OCI-LY7 (cell line): ENCODE measurements around the gene SPATA25. TPM values are rescaled to one million over a fixed set of nuclear protein-coding genes. Genes with fewer than 3 reads are reported as not detected.

Experiments
- BruUV-seq: library from RNA; stranded (reverse); fragments of 400-500 nt; replicated peaks from 2 replicates; lab custom pipeline; 2021; lab: Mats Ljungman, UMichigan
- CTCF ChIA-PET: fragments of 300-600 bp; sonication (Branson Sonifier 250); formaldehyde crosslinking; loops from one replicate; lab custom pipeline; 2022; ENCODE audit warnings: antibody characterized with exemption; ENCODE audit not compliant: unreplicated experiment; lab: Charles Lee
- POLR2A ChIA-PET: fragments of 300-600 bp; sonication (Branson Sonifier 250); formaldehyde crosslinking; loops from one replicate; lab custom pipeline; 2022; ENCODE audit warnings: antibody characterized with exemption; lab: Charles Lee
- DNase-seq: peaks from one replicate; pipeline ENCODE4 v3.0.0-alpha.2; 2015; ENCODE audit warnings: low spot score
- H2AFZ ChIP-seq: fragments of 200-600 bp; sonication (generic), shearing (Covaris generic); 2 replicates; pipeline ENCODE4 v1.6.1; 2014; ENCODE audit warnings: mild to moderate bottlenecking, antibody characterized with exemption, low read length, moderate library complexity
- H3K27ac ChIP-seq: fragments of 200-600 bp; sonication (generic); 2 replicates; pipeline ENCODE4 v1.5.1; 2014; ENCODE audit warnings: mixed run types, low read depth, mild to moderate bottlenecking, moderate library complexity, low read length, inconsistent platforms; ENCODE audit not compliant: poor library complexity, severe bottlenecking
- H3K36me3 ChIP-seq: fragments of 200-600 bp; sonication (generic); 2 replicates; pipeline ENCODE4 v1.6.1; 2014; ENCODE audit warnings: mild to moderate bottlenecking, antibody characterized with exemption, low read length, moderate library complexity, mixed read lengths; ENCODE audit not compliant: insufficient read depth
- H3K4me1 ChIP-seq: fragments of 200-600 bp; sonication (generic); 2 replicates; pipeline ENCODE4 v1.5.1; 2014; ENCODE audit warnings: mild to moderate bottlenecking, low read length; ENCODE audit not compliant: insufficient read depth, poor library complexity, severe bottlenecking
- H3K4me2 ChIP-seq: fragments of 200-600 bp; sonication (generic); 2 replicates; pipeline ENCODE4 v1.6.1; 2014; ENCODE audit warnings: mild to moderate bottlenecking, low read length
- H3K4me3 ChIP-seq: fragments of 200-600 bp; sonication (generic); 2 replicates; pipeline ENCODE4 v1.5.1; 2014; ENCODE audit warnings: mild to moderate bottlenecking, low read depth, low read length; ENCODE audit not compliant: poor library complexity, severe bottlenecking
- H3K79me2 ChIP-seq: fragments of 200-600 bp; sonication (generic); 2 replicates; pipeline ENCODE4 v1.6.1; 2016; ENCODE audit warnings: low read depth, mild to moderate bottlenecking, low read length, moderate library complexity, mixed read lengths; ENCODE audit not compliant: insufficient read depth
- H3K9me2 ChIP-seq: fragments of 200-600 bp; sonication (generic); 2 replicates; pipeline ENCODE4 v1.6.1; 2016; ENCODE audit warnings: mild to moderate bottlenecking, low read length, mixed read lengths; ENCODE audit not compliant: insufficient read depth
- H3K9me3 ChIP-seq: fragments of 200-600 bp; sonication (generic); 2 replicates; pipeline ENCODE4 v1.6.1; 2014; ENCODE audit warnings: mild to moderate bottlenecking, mixed run types, low read length, mixed read lengths
- H4K20me1 ChIP-seq: fragments of 200-600 bp; sonication (generic); 2 replicates; pipeline ENCODE4 v1.6.1; 2014; ENCODE audit warnings: mild to moderate bottlenecking, antibody characterized with exemption, low read length, moderate library complexity, mixed read lengths; ENCODE audit not compliant: insufficient read depth
- EZH2phosphoT487 ChIP-seq: fragments of 200-600 bp; sonication (generic); IDR thresholded peaks from 2 replicates; pipeline ENCODE4 v1.6.1; 2018; ENCODE audit warnings: low read depth, borderline replicate concordance, mild to moderate bottlenecking, mixed run types, antibody characterized with exemption, low read length, moderate library complexity, mixed read lengths
- intact Hi-C: fragments of 100-400 bp; cut with micrococcal nuclease; formaldehyde crosslinking; loops from one replicate; pipeline ENCODE4 v1.10.0; 2022; ENCODE audit not compliant: unreplicated experiment
- total RNA-seq, 2 experiments: library from RNA; depleted of rRNA in 1 of 2; stranded (reverse); fragments of >200 nt in 1 of 2; shearing (Covaris generic) in 1 of 2; gene quantifications; 2 replicates each; pipeline ENCODE4 v1.2.3, GENCODE V29; 2014 to 2022
- TF ChIP-seq, protein P1 (sequence below): fragments of 200-600 bp; sonication (generic); conservative IDR thresholded peaks from 2 replicates; pipeline ENCODE4 v1.5.1; 2014; ENCODE audit warnings: mild to moderate bottlenecking, antibody characterized with exemption, low read length, moderate library complexity, mixed read lengths

Gene SPATA25
- total RNA-seq, 2 experiments from 2014 or later: 5.8 TPM

DNA sequence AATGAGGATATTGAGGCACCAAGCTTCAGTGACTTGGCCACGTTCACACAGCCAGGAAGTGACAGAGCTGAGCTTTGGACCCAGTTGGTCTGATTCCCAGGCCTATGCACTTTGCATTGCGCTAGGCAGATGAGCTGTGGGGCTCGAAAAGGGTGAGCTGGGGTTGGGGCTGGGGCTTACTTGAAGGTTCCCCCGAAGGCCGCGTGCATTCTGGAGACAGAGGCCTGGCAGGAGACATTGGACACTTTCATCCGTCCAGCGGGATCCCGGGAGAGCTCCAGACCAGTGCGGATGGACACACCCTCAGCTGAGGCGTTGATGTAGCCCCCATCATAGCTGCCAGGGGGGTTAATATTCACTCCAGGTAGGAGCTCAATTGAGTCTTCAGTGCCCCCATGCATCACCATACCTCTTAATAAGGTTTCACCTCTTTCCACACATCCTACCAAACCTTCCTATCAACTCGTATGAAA lies 21.9 kb upstream of the SPATA25 start:
- Histone ChIP-seq H3K4me1 (peaks cover 14% of the 10 kb centered on the region), H3K9me2 (no peaks in the 10 kb centered on the region), H2AFZ (no peak overlapping the region), H3K4me2 (no peak overlapping the region), H3K79me2 (no peaks in the 10 kb centered on the region), H3K27ac (no peak overlapping the region), H3K36me3 (no peaks in the 10 kb centered on the region), H4K20me1 (no peaks in the 10 kb centered on the region), H3K4me3 (no peak overlapping the region), H3K9me3 (no peaks in the 10 kb centered on the region)
- BruUV-seq: no TSS peak
- no peak for DNase-seq
- ChIA-PET POLR2A (interaction anchor here (0.7 to 1.2 kb wide), 3 partner anchors 59 to 1668 kb away, joined by 3 to 4 read pairs (median 3); no protein-coding TSS in a partner anchor), CTCF (no interaction called here)
- intact Hi-C loops: no loop called here
- no peak for TF ChIP-seq EZH2phosphoT487

DNA sequence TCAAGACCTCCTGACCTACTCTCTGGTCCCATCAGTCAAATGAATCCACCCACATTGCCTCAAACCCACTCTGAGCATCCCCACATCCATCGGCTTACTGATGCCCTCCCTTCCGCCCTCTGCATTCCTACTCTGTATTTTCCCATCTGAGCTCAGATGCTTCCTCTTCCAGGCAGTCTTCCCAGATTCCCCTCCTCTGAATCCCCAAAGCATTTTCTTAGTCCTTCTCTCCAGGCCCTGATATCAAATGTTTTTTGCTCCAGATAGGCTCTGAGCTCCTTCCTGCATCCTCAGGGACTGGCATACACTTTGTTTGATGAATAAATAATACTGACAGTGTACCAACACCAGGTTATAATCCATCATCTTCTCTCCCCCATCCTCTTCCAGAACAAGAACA lies 20.7 kb upstream of the SPATA25 start:
- no TSS peak for BruUV-seq
- Histone ChIP-seq H3K9me3 (no peaks in the 10 kb centered on the region), H3K36me3 (no peaks in the 10 kb centered on the region), H3K4me2 (no peak overlapping the region), H3K9me2 (no peaks in the 10 kb centered on the region), H4K20me1 (no peaks in the 10 kb centered on the region), H3K4me3 (no peak overlapping the region), H3K79me2 (no peaks in the 10 kb centered on the region), H3K4me1 (peaks cover 14% of the 10 kb centered on the region), H3K27ac (no peak overlapping the region), H2AFZ (no peak overlapping the region)
- POLR2A ChIA-PET: no interaction called here
- DNase-seq: no peak
- intact Hi-C loops: no loop called here
- TF ChIP-seq, protein P1, sequence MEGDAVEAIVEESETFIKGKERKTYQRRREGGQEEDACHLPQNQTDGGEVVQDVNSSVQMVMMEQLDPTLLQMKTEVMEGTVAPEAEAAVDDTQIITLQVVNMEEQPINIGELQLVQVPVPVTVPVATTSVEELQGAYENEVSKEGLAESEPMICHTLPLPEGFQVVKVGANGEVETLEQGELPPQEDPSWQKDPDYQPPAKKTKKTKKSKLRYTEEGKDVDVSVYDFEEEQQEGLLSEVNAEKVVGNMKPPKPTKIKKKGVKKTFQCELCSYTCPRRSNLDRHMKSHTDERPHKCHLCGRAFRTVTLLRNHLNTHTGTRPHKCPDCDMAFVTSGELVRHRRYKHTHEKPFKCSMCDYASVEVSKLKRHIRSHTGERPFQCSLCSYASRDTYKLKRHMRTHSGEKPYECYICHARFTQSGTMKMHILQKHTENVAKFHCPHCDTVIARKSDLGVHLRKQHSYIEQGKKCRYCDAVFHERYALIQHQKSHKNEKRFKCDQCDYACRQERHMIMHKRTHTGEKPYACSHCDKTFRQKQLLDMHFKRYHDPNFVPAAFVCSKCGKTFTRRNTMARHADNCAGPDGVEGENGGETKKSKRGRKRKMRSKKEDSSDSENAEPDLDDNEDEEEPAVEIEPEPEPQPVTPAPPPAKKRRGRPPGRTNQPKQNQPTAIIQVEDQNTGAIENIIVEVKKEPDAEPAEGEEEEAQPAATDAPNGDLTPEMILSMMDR: no peak
- CTCF ChIA-PET: no interaction called here

DNA sequence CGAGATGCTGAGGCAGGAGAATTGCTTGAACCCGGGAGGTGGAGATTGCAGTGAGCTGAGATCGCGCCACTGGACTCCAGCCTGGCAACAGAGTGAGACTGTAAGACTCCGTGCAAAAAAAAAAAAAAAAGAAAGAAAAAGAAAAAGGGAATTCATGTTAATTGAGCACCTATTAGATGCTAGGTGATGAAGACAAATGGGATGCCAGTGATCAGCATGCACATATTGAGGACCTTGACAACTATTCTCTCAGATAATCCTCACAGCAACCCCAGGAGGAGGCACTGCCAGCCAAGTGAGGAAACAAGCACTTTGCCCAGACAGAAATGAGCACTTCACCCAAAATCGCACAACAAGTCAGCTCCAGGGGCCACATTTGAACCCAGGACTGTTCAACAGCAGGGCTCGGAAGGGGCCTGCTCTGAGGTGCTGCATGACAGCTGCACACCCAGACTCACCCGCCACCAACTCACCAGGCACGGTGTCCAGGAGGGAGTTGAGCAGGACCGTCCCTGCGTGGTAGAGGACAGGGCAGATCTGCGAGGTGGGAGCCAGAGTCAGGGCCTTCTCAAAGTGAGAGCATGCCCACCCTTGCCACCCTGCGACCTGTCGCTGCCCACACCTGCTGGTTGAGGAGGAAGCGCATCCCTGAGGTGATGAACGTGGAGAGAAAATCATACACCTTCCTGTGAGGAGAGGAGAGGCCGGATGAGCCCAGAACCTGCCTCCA lies 20.0 kb upstream of the SPATA25 start:
- TF ChIP-seq, protein P1: no peak
- TF ChIP-seq EZH2phosphoT487: no peak
- no peaks in the 10 kb centered on the region for H3K36me3 ChIP-seq
- peaks cover 19% of the 10 kb centered on the region for H3K4me1 ChIP-seq
- H3K4me3 ChIP-seq: no peak overlapping the region
- H3K9me2 ChIP-seq: no peaks in the 10 kb centered on the region
- H3K4me2 ChIP-seq: no peak overlapping the region
- ChIA-PET CTCF (no interaction called here), POLR2A (no interaction called here)
- H3K27ac ChIP-seq: no peak overlapping the region
- no peak overlapping the region for H2AFZ ChIP-seq
- H4K20me1 ChIP-seq: no peaks in the 10 kb centered on the region
- no peaks in the 10 kb centered on the region for H3K9me3 ChIP-seq
- intact Hi-C loops: no loop called here
- no peak for DNase-seq
- H3K79me2 ChIP-seq: no peaks in the 10 kb centered on the region
- no TSS peak for BruUV-seq
